ENCODE data around the gene IMPDH2.

DNA sequence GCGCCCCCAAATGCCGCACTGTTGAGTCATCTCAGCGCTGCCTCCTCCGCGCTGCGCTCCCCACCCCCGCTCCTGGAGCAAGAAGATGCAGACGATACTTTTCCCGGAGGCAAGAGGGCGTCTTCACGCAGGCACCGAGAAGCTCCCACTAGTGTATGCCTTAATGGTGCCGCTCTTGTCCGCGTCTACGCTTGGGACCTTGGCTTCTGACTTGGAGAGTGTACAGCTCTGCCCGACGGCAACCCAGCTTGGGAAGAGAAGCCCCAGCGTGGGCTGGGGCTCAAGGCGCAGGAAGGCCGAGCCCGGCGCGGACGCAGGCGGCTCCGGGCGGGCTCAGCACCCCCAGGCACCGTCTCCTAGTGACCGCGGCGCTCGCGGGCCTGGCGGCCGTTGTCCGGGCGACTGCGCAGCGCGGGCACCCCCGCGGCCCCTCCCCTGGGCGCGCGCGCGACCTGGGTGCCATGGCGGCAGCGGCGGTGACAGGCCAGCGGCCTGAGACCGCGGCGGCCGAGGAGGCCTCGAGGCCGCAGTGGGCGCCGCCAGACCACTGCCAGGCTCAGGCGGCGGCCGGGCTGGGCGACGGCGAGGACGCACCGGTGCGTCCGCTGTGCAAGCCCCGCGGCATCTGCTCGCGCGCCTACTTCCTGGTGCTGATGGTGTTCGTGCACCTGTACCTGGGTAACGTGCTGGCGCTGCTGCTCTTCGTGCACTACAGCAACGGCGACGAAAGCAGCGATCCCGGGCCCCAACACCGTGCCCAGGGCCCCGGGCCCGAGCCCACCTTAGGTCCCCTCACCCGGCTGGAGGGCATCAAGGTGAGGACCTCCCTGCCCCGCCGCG is 39.2 kb downstream of the IMPDH2 start, which contains the start of gene P4HTM:
- no peak for TF ChIP-seq SPI1 (IDR thresholded peaks at IDR 0.05; ENCODE audit: low read depth, low read length)
- peak; percentile 62 for TF ChIP-seq POLR2AphosphoS5 (IDR thresholded peaks at IDR 0.05; ENCODE audit: low read depth, low read length)
- TF ChIP-seq TAF1 (IDR thresholded peaks at IDR 0.05; ENCODE audit: low read depth, low read length) = no peak

Data from GM12891 (cell line).